GF-D8 (cell line): ENCODE measurements around the gene CACNG7.
"Not testable (repeated sequence)": the region's sequence is repeated elsewhere in the genome, so short reads cannot be mapped to it uniquely, and the experiment has no call there.

Source experiments
- DNase-seq: peaks from one replicate; lab custom pipeline; 2025; lab: John Stamatoyannopoulos, UW

CACNG7 gene

GRCh38 chr19:53908935-53909415 lies at the start of gene CACNG7:
TSS of gene CACNG7 (plus strand) at chr19:53909278. CDS start at chr19:53912832, 3,554 bp downstream.
- DNase-seq, result no peak

GRCh38 chr19:53864308-53864836 lies 44.7 kb upstream of the CACNG7 start:
- no peak for DNase-seq

GRCh38 chr19:53865523-53865917 lies 43.6 kb upstream of the CACNG7 start:
- no peak for DNase-seq

GRCh38 chr19:53865918-53866864 lies 42.9 kb upstream of the CACNG7 start:
- no peak for DNase-seq

GRCh38 chr19:53866865-53867224 lies 42.2 kb upstream of the CACNG7 start:
- DNase-seq, result no peak

GRCh38 chr19:53867225-53868090 lies 41.6 kb upstream of the CACNG7 start, which contains the start of gene MYADM:
TSS of gene MYADM (plus strand) at chr19:53867883. CDS start at chr19:53873530, 5,647 bp downstream.
- peak; percentile 95 for DNase-seq

GRCh38 chr19:53868091-53868891 lies 40.8 kb upstream of the CACNG7 start:
- DNase-seq, result no peak

GRCh38 chr19:53868892-53869804 lies 39.9 kb upstream of the CACNG7 start:
- peak; percentile 88 for DNase-seq

- not testable (repeated sequence) for DNase-seq
These were observed 39.1 kb upstream of the CACNG7 start for GRCh38 chr19:53869805-53870484.

GRCh38 chr19:53870485-53870844 lies 38.6 kb upstream of the CACNG7 start:
- DNase-seq, result peak; percentile 86

- DNase-seq, result peak; percentile 53
These were observed 37.6 kb upstream of the CACNG7 start for GRCh38 chr19:53871454-53871853.

GRCh38 chr19:53872762-53873161 lies 36.3 kb upstream of the CACNG7 start:
- DNase-seq, result no peak

GRCh38 chr19:53873773-53874605 lies 35.1 kb upstream of the CACNG7 start:
- DNase-seq, result no peak

GRCh38 chr19:53874606-53874990 lies 34.5 kb upstream of the CACNG7 start:
- DNase-seq, result no peak

- no peak for DNase-seq
These were observed 33.3 kb upstream of the CACNG7 start for GRCh38 chr19:53875602-53876325.

- DNase-seq, result no peak
These were observed 32.3 kb upstream of the CACNG7 start for GRCh38 chr19:53876651-53877224.

- DNase-seq, result no peak
These were observed 31.7 kb upstream of the CACNG7 start for GRCh38 chr19:53877361-53877766.

- no peak for DNase-seq
These were observed 30.3 kb upstream of the CACNG7 start for GRCh38 chr19:53878776-53879139.
